ENCODE data around the gene MAGED2. TPM values are rescaled to one million over a fixed set of nuclear protein-coding genes. Genes with fewer than 3 reads are reported as not detected.

Gene MAGED2
- total and polyA plus RNA-seq, 10 of the 15 experiments (the other 5 are each of a cell fraction or from before 2014, with no cell fraction given) = 25.6 to 47.8 (median 38.4) TPM

DNA sequence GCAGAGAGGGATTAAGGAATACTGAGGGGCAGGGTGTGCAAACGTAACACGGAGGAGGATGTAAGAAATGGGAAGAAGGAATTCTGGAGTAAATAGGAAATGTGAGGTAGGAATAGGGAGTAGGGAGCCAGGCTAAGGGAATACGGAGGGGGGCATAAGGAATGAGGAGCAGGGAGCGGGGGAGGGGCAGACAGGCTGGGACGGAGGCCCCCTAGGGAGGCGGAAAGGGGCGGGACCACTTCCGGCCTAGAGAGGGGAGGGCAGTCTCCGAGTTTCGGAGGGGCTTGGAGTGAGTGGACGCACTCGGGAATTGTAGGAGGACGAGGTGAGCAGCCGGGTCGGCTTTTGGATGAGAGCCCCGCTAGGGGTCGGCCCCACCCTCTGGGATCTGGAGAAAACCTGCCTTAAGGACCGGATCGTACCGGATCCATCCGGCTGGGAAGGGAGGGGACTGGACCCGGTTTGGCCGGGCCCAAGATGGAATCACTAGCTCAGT, 612 bp downstream of the MAGED2 start (continued):
- TF ChIP-seq SMAD1 (IDR thresholded peaks at IDR 0.05; ENCODE audit: low read depth, partially characterized antibody) (no peak), CHD1 (IDR thresholded peaks at IDR 0.05; ENCODE audit: low read depth, low read length) (no peak), CBX5 (IDR thresholded peaks at IDR 0.05; ENCODE audit: low read depth) (no peak), CHD2 (IDR thresholded peaks at IDR 0.05; ENCODE audit: borderline replicate concordance, low read depth, low read length) (0 out of 2 replicates have a peak, but pooled peaks have one; percentile 32), GATAD2B (conservative IDR thresholded peaks at IDR 0.05; ENCODE audit: low read depth) (0 out of 2 replicates have a peak, but pooled peaks have one; percentile 34), CREB1 (IDR thresholded peaks at IDR 0.05; ENCODE audit: low read depth) (no peak), NR2C2 (IDR thresholded peaks at IDR 0.05; ENCODE audit: borderline replicate concordance, control insufficient read depth, insufficient read length, low read depth) (no peak), SPI1 (IDR thresholded peaks at IDR 0.05; ENCODE audit: borderline replicate concordance, insufficient read depth, low read depth, low read length) (no peak), MEF2B (IDR thresholded peaks at IDR 0.05; ENCODE audit: partially characterized antibody, poor library complexity, severe bottlenecking) (peak; percentile 81)
- TF ChIP-seq, protein P1, sequence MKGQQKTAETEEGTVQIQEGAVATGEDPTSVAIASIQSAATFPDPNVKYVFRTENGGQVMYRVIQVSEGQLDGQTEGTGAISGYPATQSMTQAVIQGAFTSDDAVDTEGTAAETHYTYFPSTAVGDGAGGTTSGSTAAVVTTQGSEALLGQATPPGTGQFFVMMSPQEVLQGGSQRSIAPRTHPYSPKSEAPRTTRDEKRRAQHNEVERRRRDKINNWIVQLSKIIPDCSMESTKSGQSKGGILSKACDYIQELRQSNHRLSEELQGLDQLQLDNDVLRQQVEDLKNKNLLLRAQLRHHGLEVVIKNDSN (IDR thresholded peaks at IDR 0.05; ENCODE audit: borderline replicate concordance, extremely low read length, insufficient read depth, low read depth, low read length) = no peak
- TF ChIP-seq, protein P2, sequence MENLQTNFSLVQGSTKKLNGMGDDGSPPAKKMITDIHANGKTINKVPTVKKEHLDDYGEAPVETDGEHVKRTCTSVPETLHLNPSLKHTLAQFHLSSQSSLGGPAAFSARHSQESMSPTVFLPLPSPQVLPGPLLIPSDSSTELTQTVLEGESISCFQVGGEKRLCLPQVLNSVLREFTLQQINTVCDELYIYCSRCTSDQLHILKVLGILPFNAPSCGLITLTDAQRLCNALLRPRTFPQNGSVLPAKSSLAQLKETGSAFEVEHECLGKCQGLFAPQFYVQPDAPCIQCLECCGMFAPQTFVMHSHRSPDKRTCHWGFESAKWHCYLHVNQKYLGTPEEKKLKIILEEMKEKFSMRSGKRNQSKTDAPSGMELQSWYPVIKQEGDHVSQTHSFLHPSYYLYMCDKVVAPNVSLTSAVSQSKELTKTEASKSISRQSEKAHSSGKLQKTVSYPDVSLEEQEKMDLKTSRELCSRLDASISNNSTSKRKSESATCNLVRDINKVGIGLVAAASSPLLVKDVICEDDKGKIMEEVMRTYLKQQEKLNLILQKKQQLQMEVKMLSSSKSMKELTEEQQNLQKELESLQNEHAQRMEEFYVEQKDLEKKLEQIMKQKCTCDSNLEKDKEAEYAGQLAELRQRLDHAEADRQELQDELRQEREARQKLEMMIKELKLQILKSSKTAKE (IDR thresholded peaks at IDR 0.05; ENCODE audit: low read depth, poor library complexity, severe bottlenecking) = no peak
- TF ChIP-seq, protein P3, sequence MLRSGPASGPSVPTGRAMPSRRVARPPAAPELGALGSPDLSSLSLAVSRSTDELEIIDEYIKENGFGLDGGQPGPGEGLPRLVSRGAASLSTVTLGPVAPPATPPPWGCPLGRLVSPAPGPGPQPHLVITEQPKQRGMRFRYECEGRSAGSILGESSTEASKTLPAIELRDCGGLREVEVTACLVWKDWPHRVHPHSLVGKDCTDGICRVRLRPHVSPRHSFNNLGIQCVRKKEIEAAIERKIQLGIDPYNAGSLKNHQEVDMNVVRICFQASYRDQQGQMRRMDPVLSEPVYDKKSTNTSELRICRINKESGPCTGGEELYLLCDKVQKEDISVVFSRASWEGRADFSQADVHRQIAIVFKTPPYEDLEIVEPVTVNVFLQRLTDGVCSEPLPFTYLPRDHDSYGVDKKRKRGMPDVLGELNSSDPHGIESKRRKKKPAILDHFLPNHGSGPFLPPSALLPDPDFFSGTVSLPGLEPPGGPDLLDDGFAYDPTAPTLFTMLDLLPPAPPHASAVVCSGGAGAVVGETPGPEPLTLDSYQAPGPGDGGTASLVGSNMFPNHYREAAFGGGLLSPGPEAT (IDR thresholded peaks at IDR 0.05; ENCODE audit: low read depth) = 0 out of 2 replicates have a peak, but pooled peaks have one; percentile 63
- TF ChIP-seq, protein P4, sequence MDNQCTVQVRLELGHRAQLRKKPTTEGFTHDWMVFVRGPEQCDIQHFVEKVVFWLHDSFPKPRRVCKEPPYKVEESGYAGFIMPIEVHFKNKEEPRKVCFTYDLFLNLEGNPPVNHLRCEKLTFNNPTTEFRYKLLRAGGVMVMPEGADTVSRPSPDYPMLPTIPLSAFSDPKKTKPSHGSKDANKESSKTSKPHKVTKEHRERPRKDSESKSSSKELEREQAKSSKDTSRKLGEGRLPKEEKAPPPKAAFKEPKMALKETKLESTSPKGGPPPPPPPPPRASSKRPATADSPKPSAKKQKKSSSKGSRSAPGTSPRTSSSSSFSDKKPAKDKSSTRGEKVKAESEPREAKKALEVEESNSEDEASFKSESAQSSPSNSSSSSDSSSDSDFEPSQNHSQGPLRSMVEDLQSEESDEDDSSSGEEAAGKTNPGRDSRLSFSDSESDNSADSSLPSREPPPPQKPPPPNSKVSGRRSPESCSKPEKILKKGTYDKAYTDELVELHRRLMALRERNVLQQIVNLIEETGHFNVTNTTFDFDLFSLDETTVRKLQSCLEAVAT (IDR thresholded peaks at IDR 0.05) = no peak
- TF ChIP-seq, protein P5, sequence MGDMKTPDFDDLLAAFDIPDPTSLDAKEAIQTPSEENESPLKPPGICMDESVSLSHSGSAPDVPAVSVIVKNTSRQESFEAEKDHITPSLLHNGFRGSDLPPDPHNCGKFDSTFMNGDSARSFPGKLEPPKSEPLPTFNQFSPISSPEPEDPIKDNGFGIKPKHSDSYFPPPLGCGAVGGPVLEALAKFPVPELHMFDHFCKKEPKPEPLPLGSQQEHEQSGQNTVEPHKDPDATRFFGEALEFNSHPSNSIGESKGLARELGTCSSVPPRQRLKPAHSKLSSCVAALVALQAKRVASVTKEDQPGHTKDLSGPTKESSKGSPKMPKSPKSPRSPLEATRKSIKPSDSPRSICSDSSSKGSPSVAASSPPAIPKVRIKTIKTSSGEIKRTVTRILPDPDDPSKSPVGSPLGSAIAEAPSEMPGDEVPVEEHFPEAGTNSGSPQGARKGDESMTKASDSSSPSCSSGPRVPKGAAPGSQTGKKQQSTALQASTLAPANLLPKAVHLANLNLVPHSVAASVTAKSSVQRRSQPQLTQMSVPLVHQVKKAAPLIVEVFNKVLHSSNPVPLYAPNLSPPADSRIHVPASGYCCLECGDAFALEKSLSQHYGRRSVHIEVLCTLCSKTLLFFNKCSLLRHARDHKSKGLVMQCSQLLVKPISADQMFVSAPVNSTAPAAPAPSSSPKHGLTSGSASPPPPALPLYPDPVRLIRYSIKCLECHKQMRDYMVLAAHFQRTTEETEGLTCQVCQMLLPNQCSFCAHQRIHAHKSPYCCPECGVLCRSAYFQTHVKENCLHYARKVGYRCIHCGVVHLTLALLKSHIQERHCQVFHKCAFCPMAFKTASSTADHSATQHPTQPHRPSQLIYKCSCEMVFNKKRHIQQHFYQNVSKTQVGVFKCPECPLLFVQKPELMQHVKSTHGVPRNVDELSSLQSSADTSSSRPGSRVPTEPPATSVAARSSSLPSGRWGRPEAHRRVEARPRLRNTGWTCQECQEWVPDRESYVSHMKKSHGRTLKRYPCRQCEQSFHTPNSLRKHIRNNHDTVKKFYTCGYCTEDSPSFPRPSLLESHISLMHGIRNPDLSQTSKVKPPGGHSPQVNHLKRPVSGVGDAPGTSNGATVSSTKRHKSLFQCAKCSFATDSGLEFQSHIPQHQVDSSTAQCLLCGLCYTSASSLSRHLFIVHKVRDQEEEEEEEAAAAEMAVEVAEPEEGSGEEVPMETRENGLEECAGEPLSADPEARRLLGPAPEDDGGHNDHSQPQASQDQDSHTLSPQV (IDR thresholded peaks at IDR 0.05) = no peak

All from GM12878 (cell line).